GM12891 (cell line): Measurements from ENCODE around the gene IDH1.

ENCODE experiments used
- POLR2A ChIP-seq: IDR thresholded peaks from 2 replicates; pipeline ENCODE4 v1.6.1; 2011; ENCODE audit warnings: low read depth, low read length, control low read depth
- POLR2AphosphoS5 ChIP-seq: IDR thresholded peaks from 2 replicates; pipeline ENCODE4 v1.6.1; 2011; ENCODE audit warnings: low read depth, low read length, control low read depth

DNA sequence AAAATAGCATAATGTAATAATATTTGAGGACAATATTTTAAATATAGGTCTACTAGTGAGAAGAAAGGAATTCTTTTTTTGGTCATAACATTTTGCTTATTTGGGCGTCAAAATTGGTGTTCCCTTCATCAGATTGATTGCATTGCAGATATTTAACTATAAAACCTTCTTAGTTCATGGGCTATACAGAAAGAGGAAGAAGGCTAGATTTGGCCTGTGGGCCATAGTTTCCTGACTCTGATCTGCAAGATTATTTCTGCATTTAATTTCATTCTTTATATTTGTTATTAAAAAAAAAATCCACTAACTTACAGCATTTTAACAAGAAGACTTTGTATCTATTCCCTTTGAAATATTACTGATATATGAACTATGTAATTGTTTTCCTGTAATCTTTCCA lies 43.1 kb upstream of the IDH1 start:
- no peak for TF ChIP-seq POLR2AphosphoS5
- TF ChIP-seq POLR2A: no peak
